ENCODE results near the gene TMEM50A.
"Not testable (repeated sequence)": the region's sequence is repeated elsewhere in the genome, so short reads cannot be mapped to it uniquely, and the experiment has no call there.

DNA sequence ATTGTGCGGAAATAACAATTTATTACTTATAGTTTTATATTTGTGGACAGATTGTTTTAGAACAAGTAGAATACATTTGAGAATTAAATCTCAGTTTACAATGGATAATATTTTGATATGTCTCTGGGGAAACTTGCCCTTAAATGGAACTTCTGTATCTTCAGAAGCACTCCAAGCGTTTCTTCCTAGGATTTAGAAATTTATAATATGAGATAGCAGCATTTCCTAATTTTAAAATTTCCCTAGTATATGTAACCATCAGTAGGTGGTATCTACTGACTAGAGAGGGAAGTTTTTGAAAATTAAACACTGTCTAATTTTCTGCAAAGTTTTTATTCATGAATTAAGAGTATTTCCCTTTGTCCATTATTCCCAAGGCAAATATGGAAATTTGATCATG, 44.7 kb upstream of the TMEM50A start:
- TF ChIP-seq, protein P1, sequence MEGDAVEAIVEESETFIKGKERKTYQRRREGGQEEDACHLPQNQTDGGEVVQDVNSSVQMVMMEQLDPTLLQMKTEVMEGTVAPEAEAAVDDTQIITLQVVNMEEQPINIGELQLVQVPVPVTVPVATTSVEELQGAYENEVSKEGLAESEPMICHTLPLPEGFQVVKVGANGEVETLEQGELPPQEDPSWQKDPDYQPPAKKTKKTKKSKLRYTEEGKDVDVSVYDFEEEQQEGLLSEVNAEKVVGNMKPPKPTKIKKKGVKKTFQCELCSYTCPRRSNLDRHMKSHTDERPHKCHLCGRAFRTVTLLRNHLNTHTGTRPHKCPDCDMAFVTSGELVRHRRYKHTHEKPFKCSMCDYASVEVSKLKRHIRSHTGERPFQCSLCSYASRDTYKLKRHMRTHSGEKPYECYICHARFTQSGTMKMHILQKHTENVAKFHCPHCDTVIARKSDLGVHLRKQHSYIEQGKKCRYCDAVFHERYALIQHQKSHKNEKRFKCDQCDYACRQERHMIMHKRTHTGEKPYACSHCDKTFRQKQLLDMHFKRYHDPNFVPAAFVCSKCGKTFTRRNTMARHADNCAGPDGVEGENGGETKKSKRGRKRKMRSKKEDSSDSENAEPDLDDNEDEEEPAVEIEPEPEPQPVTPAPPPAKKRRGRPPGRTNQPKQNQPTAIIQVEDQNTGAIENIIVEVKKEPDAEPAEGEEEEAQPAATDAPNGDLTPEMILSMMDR (IDR thresholded peaks at IDR 0.05), result not testable (repeated sequence)
- TF ChIP-seq CBX8 (IDR thresholded peaks at IDR 0.05); FOSL2 (IDR thresholded peaks at IDR 0.05); FOSL2 (CRISPR knock-in tag; IDR thresholded peaks at IDR 0.05); BHLHE40 (IDR thresholded peaks at IDR 0.05; ENCODE audit: low read depth, low read length); RAD21 (conservative IDR thresholded peaks at IDR 0.05 in 1 of 2, IDR thresholded peaks at IDR 0.05 in 1 of 2); RCOR1 (IDR thresholded peaks at IDR 0.05; ENCODE audit: low read depth, low read length); RARB (CRISPR knock-in tag; IDR thresholded peaks at IDR 0.05); POLR2A (IDR thresholded peaks at IDR 0.05; ENCODE audit: low read length); EP300 (IDR thresholded peaks at IDR 0.05): not testable (repeated sequence)
- TF ChIP-seq, protein P2, sequence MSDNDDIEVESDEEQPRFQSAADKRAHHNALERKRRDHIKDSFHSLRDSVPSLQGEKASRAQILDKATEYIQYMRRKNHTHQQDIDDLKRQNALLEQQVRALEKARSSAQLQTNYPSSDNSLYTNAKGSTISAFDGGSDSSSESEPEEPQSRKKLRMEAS (IDR thresholded peaks at IDR 0.05), result not testable (repeated sequence)
- TF ChIP-seq, protein P3, sequence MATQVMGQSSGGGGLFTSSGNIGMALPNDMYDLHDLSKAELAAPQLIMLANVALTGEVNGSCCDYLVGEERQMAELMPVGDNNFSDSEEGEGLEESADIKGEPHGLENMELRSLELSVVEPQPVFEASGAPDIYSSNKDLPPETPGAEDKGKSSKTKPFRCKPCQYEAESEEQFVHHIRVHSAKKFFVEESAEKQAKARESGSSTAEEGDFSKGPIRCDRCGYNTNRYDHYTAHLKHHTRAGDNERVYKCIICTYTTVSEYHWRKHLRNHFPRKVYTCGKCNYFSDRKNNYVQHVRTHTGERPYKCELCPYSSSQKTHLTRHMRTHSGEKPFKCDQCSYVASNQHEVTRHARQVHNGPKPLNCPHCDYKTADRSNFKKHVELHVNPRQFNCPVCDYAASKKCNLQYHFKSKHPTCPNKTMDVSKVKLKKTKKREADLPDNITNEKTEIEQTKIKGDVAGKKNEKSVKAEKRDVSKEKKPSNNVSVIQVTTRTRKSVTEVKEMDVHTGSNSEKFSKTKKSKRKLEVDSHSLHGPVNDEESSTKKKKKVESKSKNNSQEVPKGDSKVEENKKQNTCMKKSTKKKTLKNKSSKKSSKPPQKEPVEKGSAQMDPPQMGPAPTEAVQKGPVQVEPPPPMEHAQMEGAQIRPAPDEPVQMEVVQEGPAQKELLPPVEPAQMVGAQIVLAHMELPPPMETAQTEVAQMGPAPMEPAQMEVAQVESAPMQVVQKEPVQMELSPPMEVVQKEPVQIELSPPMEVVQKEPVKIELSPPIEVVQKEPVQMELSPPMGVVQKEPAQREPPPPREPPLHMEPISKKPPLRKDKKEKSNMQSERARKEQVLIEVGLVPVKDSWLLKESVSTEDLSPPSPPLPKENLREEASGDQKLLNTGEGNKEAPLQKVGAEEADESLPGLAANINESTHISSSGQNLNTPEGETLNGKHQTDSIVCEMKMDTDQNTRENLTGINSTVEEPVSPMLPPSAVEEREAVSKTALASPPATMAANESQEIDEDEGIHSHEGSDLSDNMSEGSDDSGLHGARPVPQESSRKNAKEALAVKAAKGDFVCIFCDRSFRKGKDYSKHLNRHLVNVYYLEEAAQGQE (IDR thresholded peaks at IDR 0.05), result not testable (repeated sequence)
- TF ChIP-seq, protein P4, sequence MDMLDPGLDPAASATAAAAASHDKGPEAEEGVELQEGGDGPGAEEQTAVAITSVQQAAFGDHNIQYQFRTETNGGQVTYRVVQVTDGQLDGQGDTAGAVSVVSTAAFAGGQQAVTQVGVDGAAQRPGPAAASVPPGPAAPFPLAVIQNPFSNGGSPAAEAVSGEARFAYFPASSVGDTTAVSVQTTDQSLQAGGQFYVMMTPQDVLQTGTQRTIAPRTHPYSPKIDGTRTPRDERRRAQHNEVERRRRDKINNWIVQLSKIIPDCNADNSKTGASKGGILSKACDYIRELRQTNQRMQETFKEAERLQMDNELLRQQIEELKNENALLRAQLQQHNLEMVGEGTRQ (IDR thresholded peaks at IDR 0.05), result not testable (repeated sequence)
- TF ChIP-seq, protein P5, sequence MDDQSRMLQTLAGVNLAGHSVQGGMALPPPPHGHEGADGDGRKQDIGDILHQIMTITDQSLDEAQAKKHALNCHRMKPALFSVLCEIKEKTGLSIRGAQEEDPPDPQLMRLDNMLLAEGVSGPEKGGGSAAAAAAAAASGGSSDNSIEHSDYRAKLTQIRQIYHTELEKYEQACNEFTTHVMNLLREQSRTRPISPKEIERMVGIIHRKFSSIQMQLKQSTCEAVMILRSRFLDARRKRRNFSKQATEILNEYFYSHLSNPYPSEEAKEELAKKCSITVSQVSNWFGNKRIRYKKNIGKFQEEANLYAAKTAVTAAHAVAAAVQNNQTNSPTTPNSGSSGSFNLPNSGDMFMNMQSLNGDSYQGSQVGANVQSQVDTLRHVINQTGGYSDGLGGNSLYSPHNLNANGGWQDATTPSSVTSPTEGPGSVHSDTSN (IDR thresholded peaks at IDR 0.05), result not testable (repeated sequence)

Data from A549 (cell line).